ENCODE data around the gene TRIM22.

TRIM22 gene

GRCh38 chr11:5749836-5750235 lies 60.2 kb downstream of the TRIM22 start:
- DNase-seq = no peak

- no peak for DNase-seq
Measured at GRCh38 chr11:5753943-5754342, 64.4 kb downstream of the TRIM22 start, which contains the start of gene OR52N4. Gene OR52N4, plus strand, starts transcription at chr11:5754243. Its CDS starts 498 bp downstream, at chr11:5754741.
